Measurements from ENCODE around the gene MAP2K7. TPM values are rescaled to one million over a fixed set of nuclear protein-coding genes. Genes with fewer than 3 reads are reported as not detected.

MAP2K7 gene
- total RNA-seq, 6 experiments from 2014 or later, result 9.7 to 22.1 (median 15.6) TPM

DNA sequence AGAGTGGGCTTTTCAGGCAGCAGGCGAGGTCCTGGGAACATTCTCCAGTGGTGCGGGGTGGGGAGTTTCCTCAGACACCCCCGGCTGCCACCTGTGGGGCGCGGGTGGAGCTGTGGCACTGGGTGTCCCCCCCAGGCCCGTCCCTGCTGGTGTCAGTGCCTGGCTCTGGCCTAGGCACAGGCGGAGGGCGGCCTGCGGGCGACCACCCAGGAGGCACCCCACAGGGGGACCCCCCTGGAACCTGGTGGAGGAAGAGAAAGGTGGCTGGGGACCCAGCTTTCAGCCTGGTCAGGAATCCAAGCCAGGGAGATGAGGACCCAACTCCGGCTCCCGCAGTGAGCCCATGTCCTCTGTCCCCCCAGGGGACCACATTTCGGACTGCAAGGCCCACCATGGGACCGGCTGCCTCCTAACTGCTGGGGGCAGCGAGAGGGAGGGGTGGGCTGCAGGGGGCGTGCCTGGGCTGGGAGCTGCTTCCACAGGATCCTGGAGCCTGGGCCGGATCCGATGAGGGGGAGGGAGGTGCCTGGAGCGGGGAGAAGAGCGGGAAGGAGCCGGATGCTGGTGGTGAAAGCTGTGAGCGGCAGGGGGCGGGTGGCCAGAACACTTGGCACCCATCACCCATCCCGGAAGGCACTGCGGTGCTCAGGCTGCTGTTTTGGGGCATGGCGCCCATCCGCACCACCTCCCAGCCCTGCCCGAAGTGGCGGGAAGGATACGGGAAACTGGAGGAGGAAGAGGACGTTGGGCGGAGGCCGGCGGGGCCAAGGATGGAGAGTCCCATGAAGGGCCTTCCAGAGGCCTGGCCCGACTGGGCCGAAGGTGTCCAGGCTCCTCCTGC is 27.8 kb downstream of the MAP2K7 start:
- DNase-seq, result peak in 1 of 3 donors; percentile 52
- Histone ChIP-seq H3K4me3 (no peak overlapping the region), H3K9me3 (no peaks in the 10 kb centered on the region), H3K36me3 (peaks cover 0 to 58% (median 35%) of the 10 kb centered on the region in 4 donors), H3K4me1 (peaks cover 0 to 9% (median 0%) of the 10 kb centered on the region in 4 donors), H3K27me3 (no peaks in the 10 kb centered on the region), H3K27ac (no peak overlapping the region)
- no peak for TF ChIP-seq POLR2A (IDR thresholded peaks at IDR 0.05)
- TF ChIP-seq, protein P1, sequence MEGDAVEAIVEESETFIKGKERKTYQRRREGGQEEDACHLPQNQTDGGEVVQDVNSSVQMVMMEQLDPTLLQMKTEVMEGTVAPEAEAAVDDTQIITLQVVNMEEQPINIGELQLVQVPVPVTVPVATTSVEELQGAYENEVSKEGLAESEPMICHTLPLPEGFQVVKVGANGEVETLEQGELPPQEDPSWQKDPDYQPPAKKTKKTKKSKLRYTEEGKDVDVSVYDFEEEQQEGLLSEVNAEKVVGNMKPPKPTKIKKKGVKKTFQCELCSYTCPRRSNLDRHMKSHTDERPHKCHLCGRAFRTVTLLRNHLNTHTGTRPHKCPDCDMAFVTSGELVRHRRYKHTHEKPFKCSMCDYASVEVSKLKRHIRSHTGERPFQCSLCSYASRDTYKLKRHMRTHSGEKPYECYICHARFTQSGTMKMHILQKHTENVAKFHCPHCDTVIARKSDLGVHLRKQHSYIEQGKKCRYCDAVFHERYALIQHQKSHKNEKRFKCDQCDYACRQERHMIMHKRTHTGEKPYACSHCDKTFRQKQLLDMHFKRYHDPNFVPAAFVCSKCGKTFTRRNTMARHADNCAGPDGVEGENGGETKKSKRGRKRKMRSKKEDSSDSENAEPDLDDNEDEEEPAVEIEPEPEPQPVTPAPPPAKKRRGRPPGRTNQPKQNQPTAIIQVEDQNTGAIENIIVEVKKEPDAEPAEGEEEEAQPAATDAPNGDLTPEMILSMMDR (IDR thresholded peaks at IDR 0.05), result no peak
- WGBS (ENCODE audit: insufficient coverage, low coverage, low lambda C conversion rate, missing lambda C conversion rate), result 88% methylated on average over 17 of the region's 36 CpGs
- ATAC-seq, result no peak
- intact Hi-C loops (cut with DNase I), result no loop called here

DNA sequence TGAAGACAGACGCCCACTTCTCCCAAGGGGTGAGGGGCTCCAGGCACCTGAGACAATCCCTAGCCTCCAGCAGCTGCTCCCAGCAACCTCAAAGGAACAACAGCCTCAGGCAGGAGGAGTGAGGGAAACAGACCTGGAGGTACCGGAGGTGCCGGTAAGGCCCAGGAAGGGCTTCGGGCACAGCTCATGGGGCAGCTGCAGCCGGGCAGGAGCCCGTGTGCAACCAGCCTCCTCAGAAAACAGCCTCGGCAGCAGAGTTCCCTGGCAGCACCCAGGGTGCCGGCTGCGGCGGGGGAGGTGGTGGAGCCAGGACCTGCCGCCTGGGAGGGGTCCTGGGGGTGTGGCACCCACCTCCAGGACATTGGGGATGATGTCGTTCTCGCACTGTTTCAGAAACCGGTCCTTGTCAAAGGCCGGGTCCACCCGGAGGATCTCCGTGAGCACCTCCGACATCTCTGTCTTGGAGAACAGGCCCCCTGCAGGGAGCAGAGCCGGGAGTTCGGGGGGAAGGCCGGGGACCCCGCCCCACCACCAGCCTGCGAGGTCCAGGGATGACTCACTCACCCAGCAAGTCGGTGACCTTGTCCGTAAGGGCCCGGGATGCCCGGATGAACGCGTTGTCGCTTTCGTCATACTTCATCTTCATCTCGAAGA is 28.7 kb downstream of the MAP2K7 start:
- ATAC-seq (no peak), DNase-seq (no peak)
- Histone ChIP-seq H3K36me3 (peaks cover 0 to 68% (median 40%) of the 10 kb centered on the region in 4 donors), H3K9me3 (no peaks in the 10 kb centered on the region), H3K27me3 (no peaks in the 10 kb centered on the region), H3K4me3 (no peak overlapping the region), H3K4me1 (peaks cover 0 to 9% (median 0%) of the 10 kb centered on the region in 4 donors), H3K27ac (no peak overlapping the region)
- WGBS (ENCODE audit: insufficient coverage, low coverage, low lambda C conversion rate, missing lambda C conversion rate), result 83% methylated on average over 1 of the region's 32 CpGs
- intact Hi-C loops (cut with DNase I), result no loop called here
- no peak for TF ChIP-seq POLR2A (IDR thresholded peaks at IDR 0.05)
- TF ChIP-seq, protein P1 (IDR thresholded peaks at IDR 0.05), result no peak

DNA sequence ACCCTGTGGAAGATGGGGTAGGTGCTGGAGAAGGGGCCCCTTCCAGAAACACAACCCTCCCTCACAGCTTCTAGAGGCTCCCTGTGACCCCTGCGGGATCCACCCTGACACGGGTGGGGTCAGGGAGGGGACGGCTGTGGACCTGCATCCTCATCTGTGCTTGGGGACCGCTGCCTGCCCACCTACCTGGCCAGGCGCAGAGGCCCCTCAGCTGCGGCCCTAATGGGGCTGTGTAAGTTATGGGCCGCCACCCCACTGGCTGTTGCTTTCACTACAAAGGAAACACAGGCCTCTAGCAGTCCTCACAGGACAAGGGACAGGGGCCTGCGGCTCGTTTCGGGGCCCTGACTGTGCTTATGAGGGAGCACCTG is 29.2 kb downstream of the MAP2K7 start:
- Histone ChIP-seq H3K4me1 (peaks cover 0 to 9% (median 0%) of the 10 kb centered on the region in 4 donors), H3K4me3 (no peak overlapping the region), H3K9me3 (no peaks in the 10 kb centered on the region), H3K27ac (no peak overlapping the region), H3K27me3 (no peaks in the 10 kb centered on the region), H3K36me3 (peaks cover 0 to 73% (median 42%) of the 10 kb centered on the region in 4 donors)
- ATAC-seq, result no peak
- WGBS (ENCODE audit: insufficient coverage, low coverage, low lambda C conversion rate, missing lambda C conversion rate), result no CpG with 5 or more reads among the region's 10 CpGs
- no peak for DNase-seq
- intact Hi-C loops (cut with DNase I), result no loop called here
- TF ChIP-seq, protein P1 (IDR thresholded peaks at IDR 0.05), result no peak
- no peak for TF ChIP-seq POLR2A (IDR thresholded peaks at IDR 0.05)

DNA sequence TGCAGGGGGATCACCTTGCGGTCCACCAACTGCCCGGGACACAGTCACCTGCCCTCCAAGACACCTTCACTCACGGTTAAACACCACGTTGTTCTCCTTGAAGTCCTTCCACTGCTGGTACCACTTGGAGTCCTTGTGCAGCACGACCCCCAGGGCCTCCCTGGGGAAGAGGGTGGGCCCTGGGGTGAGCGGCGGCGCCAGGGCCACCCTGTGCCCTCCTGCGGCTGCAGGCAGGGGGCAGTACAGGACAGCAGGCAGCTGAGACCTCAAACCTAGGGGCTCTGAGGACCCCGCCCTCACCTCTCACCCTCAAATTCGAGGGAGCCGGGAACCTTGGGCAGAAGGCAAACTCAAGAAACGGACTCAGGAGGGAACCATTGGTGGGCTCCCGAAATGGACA is 29.7 kb downstream of the MAP2K7 start:
- Histone ChIP-seq H3K9me3 (no peaks in the 10 kb centered on the region), H3K27ac (no peak overlapping the region), H3K4me1 (peaks cover 0 to 9% (median 0%) of the 10 kb centered on the region in 4 donors), H3K4me3 (no peak overlapping the region), H3K36me3 (peaks cover 0 to 76% (median 44%) of the 10 kb centered on the region in 4 donors), H3K27me3 (no peaks in the 10 kb centered on the region)
- intact Hi-C loops (cut with DNase I), result no loop called here
- ATAC-seq (no peak), DNase-seq (no peak)
- no peak for TF ChIP-seq POLR2A (IDR thresholded peaks at IDR 0.05)
- TF ChIP-seq, protein P1 (IDR thresholded peaks at IDR 0.05), result peak in 3 of 4 donors; percentile 6 to 15 (median 13)
- WGBS (ENCODE audit: insufficient coverage, low coverage, low lambda C conversion rate, missing lambda C conversion rate), result 89% methylated on average over 3 of the region's 14 CpGs
